OCI-LY7 (cell line): ENCODE data around the gene ADAMTS6.

Source experiments
- EZH2phosphoT487 ChIP-seq: fragments of 200-600 bp; sonication (generic); IDR thresholded peaks from 2 replicates; pipeline ENCODE4 v1.6.1; 2018; ENCODE audit warnings: low read depth, borderline replicate concordance, mild to moderate bottlenecking, mixed run types, antibody characterized with exemption, low read length, moderate library complexity, mixed read lengths
- TF ChIP-seq, protein P1 (sequence below): fragments of 200-600 bp; sonication (generic); conservative IDR thresholded peaks from 2 replicates; pipeline ENCODE4 v1.5.1; 2014; ENCODE audit warnings: mild to moderate bottlenecking, antibody characterized with exemption, low read length, moderate library complexity, mixed read lengths

DNA sequence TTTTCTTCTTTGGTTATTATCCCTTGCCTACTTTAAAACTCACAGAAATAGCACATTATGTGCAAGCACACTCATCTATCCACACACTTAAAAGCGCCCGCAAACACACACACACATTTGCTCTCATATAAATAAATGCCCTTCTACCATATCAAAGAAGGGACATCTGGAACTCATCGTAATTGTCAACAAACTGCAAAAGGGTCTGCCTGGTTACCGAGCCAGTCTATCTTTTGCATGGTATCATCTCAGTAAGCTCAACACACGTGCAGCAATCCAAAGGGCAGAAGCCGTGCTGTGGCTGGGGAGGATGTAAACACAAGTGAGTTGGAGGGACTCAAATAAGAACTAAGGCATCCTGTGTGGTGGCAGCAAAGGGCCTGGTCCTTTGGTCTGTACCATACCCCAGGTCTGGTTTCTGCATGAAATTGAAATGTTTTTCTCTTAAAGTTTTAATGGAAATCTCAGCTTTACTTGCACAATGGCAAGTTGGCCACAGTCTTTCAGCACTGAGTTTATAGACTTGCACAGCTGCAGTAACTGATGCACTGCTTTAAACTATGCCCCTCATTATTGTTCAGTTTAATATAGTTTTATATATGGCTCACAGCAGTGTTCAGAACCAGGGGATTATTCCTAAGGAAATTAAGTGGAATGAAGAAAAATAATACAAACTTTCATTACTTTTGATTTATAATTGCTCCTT, 331.0 kb downstream of the ADAMTS6 start:
- TF ChIP-seq, protein P1, sequence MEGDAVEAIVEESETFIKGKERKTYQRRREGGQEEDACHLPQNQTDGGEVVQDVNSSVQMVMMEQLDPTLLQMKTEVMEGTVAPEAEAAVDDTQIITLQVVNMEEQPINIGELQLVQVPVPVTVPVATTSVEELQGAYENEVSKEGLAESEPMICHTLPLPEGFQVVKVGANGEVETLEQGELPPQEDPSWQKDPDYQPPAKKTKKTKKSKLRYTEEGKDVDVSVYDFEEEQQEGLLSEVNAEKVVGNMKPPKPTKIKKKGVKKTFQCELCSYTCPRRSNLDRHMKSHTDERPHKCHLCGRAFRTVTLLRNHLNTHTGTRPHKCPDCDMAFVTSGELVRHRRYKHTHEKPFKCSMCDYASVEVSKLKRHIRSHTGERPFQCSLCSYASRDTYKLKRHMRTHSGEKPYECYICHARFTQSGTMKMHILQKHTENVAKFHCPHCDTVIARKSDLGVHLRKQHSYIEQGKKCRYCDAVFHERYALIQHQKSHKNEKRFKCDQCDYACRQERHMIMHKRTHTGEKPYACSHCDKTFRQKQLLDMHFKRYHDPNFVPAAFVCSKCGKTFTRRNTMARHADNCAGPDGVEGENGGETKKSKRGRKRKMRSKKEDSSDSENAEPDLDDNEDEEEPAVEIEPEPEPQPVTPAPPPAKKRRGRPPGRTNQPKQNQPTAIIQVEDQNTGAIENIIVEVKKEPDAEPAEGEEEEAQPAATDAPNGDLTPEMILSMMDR, result no peak
- no peak for TF ChIP-seq EZH2phosphoT487
